ENCODE data around the gene CPSF4L. TPM values are rescaled to one million over a fixed set of nuclear protein-coding genes. Genes with fewer than 3 reads are reported as not detected.
A peak's percentile ranks its signal among the peaks of the same experiment; 100 is the strongest.

Gene CPSF4L
- total RNA-seq, 1 donor from 2014 or later = not detected

- H3K4me3 Mint-ChIP-seq = peak overlapping the region; percentile 38
- H3K4me1 Mint-ChIP-seq = peaks cover 31% of the 10 kb centered on the region
- DNase-seq (ENCODE audit: low spot score) = peak; percentile 35
- Histone ChIP-seq H4K20me1 (ENCODE audit: low read depth) (peaks cover 56% of the 10 kb centered on the region), H3F3A (ENCODE audit: low read depth) (peaks cover 16% of the 10 kb centered on the region), H3K4me3 (no peak overlapping the region), H3K27me3 (no peaks in the 10 kb centered on the region), H3K36me3 (no peaks in the 10 kb centered on the region), H3K4me2 (peak overlapping the region; percentile 50), H2AFZ (replicated peaks) (no peak overlapping the region), H3K9me3 (ENCODE audit: low read depth) (no peaks in the 10 kb centered on the region), H3K4me1 (peaks cover 31% of the 10 kb centered on the region), H3K9ac (no peak overlapping the region), H3K79me2 (ENCODE audit: low read depth) (peaks cover 94% of the 10 kb centered on the region), H3K27ac (no peak overlapping the region)
- no peaks in the 10 kb centered on the region for H3K9me3 Mint-ChIP-seq
- H3K27ac Mint-ChIP-seq = no peak overlapping the region
- peak; percentile 18 for TF ChIP-seq CTCF (IDR thresholded peaks at IDR 0.05)
- no peak for TF ChIP-seq EZH2phosphoT487 (IDR thresholded peaks at IDR 0.05)
- H3K27me3 Mint-ChIP-seq (ENCODE audit: insufficient read depth, low read depth) = peaks cover 3% of the 10 kb centered on the region
- H3K36me3 Mint-ChIP-seq = peaks cover 12% of the 10 kb centered on the region
Measured at GRCh38 chr17:73304971-73305812, 43.5 kb upstream of the CPSF4L start.

GRCh38 chr17:73304438-73304837 is 42.8 kb upstream of the CPSF4L start:
- H3K4me1 Mint-ChIP-seq = peaks cover 31% of the 10 kb centered on the region
- H3K9ac ChIP-seq = no peak overlapping the region
- H3K36me3 ChIP-seq = no peaks in the 10 kb centered on the region
- H3F3A ChIP-seq (ENCODE audit: low read depth) = peaks cover 8% of the 10 kb centered on the region
- peaks cover 96% of the 10 kb centered on the region for H3K79me2 ChIP-seq (ENCODE audit: low read depth)
- DNase-seq (ENCODE audit: low spot score) = no peak
- peaks cover 57% of the 10 kb centered on the region for H4K20me1 ChIP-seq (ENCODE audit: low read depth)
- H3K4me3 ChIP-seq = no peak overlapping the region
- no peaks in the 10 kb centered on the region for H3K9me3 ChIP-seq (ENCODE audit: low read depth)
- H3K9me3 Mint-ChIP-seq = no peaks in the 10 kb centered on the region
- H3K27me3 ChIP-seq = no peaks in the 10 kb centered on the region
- H3K27ac ChIP-seq = no peak overlapping the region
- no peak for TF ChIP-seq CTCF (IDR thresholded peaks at IDR 0.05)
- no peak for TF ChIP-seq EZH2 (IDR thresholded peaks at IDR 0.05)
- TF ChIP-seq EZH2phosphoT487 (IDR thresholded peaks at IDR 0.05) = no peak
- H2AFZ ChIP-seq (replicated peaks) = no peak overlapping the region
- no peak overlapping the region for H3K27ac Mint-ChIP-seq
- peaks cover 16% of the 10 kb centered on the region for H3K36me3 Mint-ChIP-seq
- peaks cover 25% of the 10 kb centered on the region for H3K4me1 ChIP-seq
- H3K4me3 Mint-ChIP-seq = no peak overlapping the region
- peaks cover 3% of the 10 kb centered on the region for H3K27me3 Mint-ChIP-seq (ENCODE audit: insufficient read depth, low read depth)
- H3K4me2 ChIP-seq = no peak overlapping the region

GRCh38 chr17:73302189-73302588 is 40.5 kb upstream of the CPSF4L start:
- no peaks in the 10 kb centered on the region for H3K36me3 ChIP-seq
- Mint-ChIP-seq H3K27ac (no peak overlapping the region), H3K27me3 (ENCODE audit: insufficient read depth, low read depth) (peaks cover 3% of the 10 kb centered on the region), H3K9me3 (no peaks in the 10 kb centered on the region), H3K36me3 (peaks cover 15% of the 10 kb centered on the region), H3K4me3 (no peak overlapping the region), H3K4me1 (peaks cover 37% of the 10 kb centered on the region)
- H3F3A ChIP-seq (ENCODE audit: low read depth) = peaks cover 16% of the 10 kb centered on the region
- no peak overlapping the region for H3K9ac ChIP-seq
- H3K79me2 ChIP-seq (ENCODE audit: low read depth) = peaks cover 91% of the 10 kb centered on the region
- H3K4me3 ChIP-seq = no peak overlapping the region
- peaks cover 31% of the 10 kb centered on the region for H3K4me1 ChIP-seq
- no peak overlapping the region for H3K4me2 ChIP-seq
- peaks cover 60% of the 10 kb centered on the region for H4K20me1 ChIP-seq (ENCODE audit: low read depth)
- TF ChIP-seq EZH2phosphoT487 (IDR thresholded peaks at IDR 0.05) (no peak), EZH2 (IDR thresholded peaks at IDR 0.05) (no peak), CTCF (IDR thresholded peaks at IDR 0.05) (no peak)
- H2AFZ ChIP-seq (replicated peaks) = no peak overlapping the region
- H3K9me3 ChIP-seq (ENCODE audit: low read depth) = no peaks in the 10 kb centered on the region
- no peaks in the 10 kb centered on the region for H3K27me3 ChIP-seq
- DNase-seq (ENCODE audit: low spot score) = no peak
- no peak overlapping the region for H3K27ac ChIP-seq

All from neural progenitor cell (in vitro differentiated cells).